Activated T-cell treated with anti-CD3 and anti-CD28 coated beads, Interleukin-2, amount 50 U/mL, for 1 hour (primary cell): Measurements from ENCODE around the gene CDC25A.
A peak's percentile ranks its signal among the peaks of the same experiment; 100 is the strongest.

Source experiments
- DNase-seq: peaks from one replicate; pipeline ENCODE4 v3.0.0-alpha.2; 2020

Gene CDC25A

GRCh38 chr3:48194446-48195071 is 6.3 kb upstream of the CDC25A start:
- no peak for DNase-seq

- no peak for DNase-seq
Measured at GRCh38 chr3:48190911-48191310, 2.7 kb upstream of the CDC25A start.

- DNase-seq, result no peak
Measured at GRCh38 chr3:48189321-48189720, 1.1 kb upstream of the CDC25A start.

GRCh38 chr3:48187579-48188265 is 495 bp downstream of the CDC25A start:
- DNase-seq, result peak; percentile 26

- no peak for DNase-seq
Measured at GRCh38 chr3:48187301-48187578, 977 bp downstream of the CDC25A start.

GRCh38 chr3:48186631-48187300 is 1.5 kb downstream of the CDC25A start:
- no peak for DNase-seq

- no peak for DNase-seq
Measured at GRCh38 chr3:48185129-48185528, 3.1 kb downstream of the CDC25A start.

GRCh38 chr3:48184299-48184698 is 3.9 kb downstream of the CDC25A start:
- DNase-seq, result no peak

- DNase-seq, result no peak
Measured at GRCh38 chr3:48180531-48181253, 7.5 kb downstream of the CDC25A start.

- DNase-seq, result no peak
Measured at GRCh38 chr3:48180021-48180420, 8.2 kb downstream of the CDC25A start.

- DNase-seq, result no peak
Measured at GRCh38 chr3:48178072-48178471, 10.1 kb downstream of the CDC25A start.

- DNase-seq, result peak; percentile 43
Measured at GRCh38 chr3:48157950-48158376, 30.3 kb downstream of the CDC25A start.

GRCh38 chr3:48157202-48157840 is 30.9 kb downstream of the CDC25A start:
- no peak for DNase-seq

- no peak for DNase-seq
Measured at GRCh38 chr3:48156163-48156562, 32.1 kb downstream of the CDC25A start.

GRCh38 chr3:48155122-48155521 is 33.1 kb downstream of the CDC25A start:
- DNase-seq, result no peak

- DNase-seq, result no peak
Measured at GRCh38 chr3:48151807-48152427, 36.3 kb downstream of the CDC25A start.

- DNase-seq, result peak; percentile 60
Measured at GRCh38 chr3:48151058-48151806, 37.0 kb downstream of the CDC25A start.

GRCh38 chr3:48143992-48144391 is 44.2 kb downstream of the CDC25A start:
- DNase-seq, result no peak

- no peak for DNase-seq
Measured at GRCh38 chr3:48143567-48143966, 44.6 kb downstream of the CDC25A start.

- DNase-seq, result no peak
Measured at GRCh38 chr3:48142316-48142870, 45.8 kb downstream of the CDC25A start.

GRCh38 chr3:48141604-48142137 is 46.5 kb downstream of the CDC25A start:
- no peak for DNase-seq
